Gastroesophageal sphincter (tissue), 4 donors: Measurements from ENCODE around the gene ZBTB17. TPM values are rescaled to one million over a fixed set of nuclear protein-coding genes. Genes with fewer than 3 reads are reported as not detected.

Experiments used
- ATAC-seq: fragments of 150-250 bp; one replicate; pipeline ENCODE4 v1.9.1; 2016; ENCODE audit warnings: mild to moderate bottlenecking, moderate library complexity
- H3K27ac ChIP-seq, 4 donors: fragments of 200-600 bp; sonication (generic) in 3 of 4; 1 replicate in 3 of 4; 2 replicates in 1 of 4; pipeline ENCODE4 v1.5.1; 2016 to 2019
- H3K27me3 ChIP-seq: fragments of 200-600 bp; sonication (generic); one replicate; pipeline ENCODE4 v1.5.1; 2019
- H3K36me3 ChIP-seq, 2 donors: fragments of 200-600 bp; sonication (generic); one replicate each; pipeline ENCODE4 v1.5.1; 2019; ENCODE audit warnings: control low read depth in 1 of 2
- H3K4me1 ChIP-seq, 3 donors: fragments of 200-600 bp; sonication (generic); 1 replicate in 2 of 3; 2 replicates in 1 of 3; pipeline ENCODE4 v1.5.1; 2016 to 2019; ENCODE audit warnings: control low read depth in 2 of 3
- H3K4me3 ChIP-seq, 2 donors: fragments of 200-600 bp; sonication (generic); one replicate each; pipeline ENCODE4 v1.5.1; 2019; ENCODE audit warnings: mild to moderate bottlenecking in 1 of 2, moderate library complexity in 1 of 2
- H3K9me3 ChIP-seq, 3 donors: fragments of 200-600 bp; sonication (generic); one replicate each; pipeline ENCODE4 v1.5.1; 2017 to 2019; ENCODE audit warnings: control low read depth in 2 of 3
- EP300 ChIP-seq: sonication (generic); formaldehyde crosslinking; IDR thresholded peaks from one replicate; pipeline ENCODE4 v1.6.1; 2017; ENCODE audit warnings: antibody characterized with exemption, mild to moderate bottlenecking
- POLR2A ChIP-seq, 2 donors: fragments of 450-650 bp; IDR thresholded peaks; one replicate each; pipeline ENCODE4 v1.6.1; 2017; ENCODE audit warnings: antibody characterized with exemption in 2 of 2, mild to moderate bottlenecking in 2 of 2, moderate library complexity in 1 of 2
- POLR2AphosphoS5 ChIP-seq: sonication (generic); formaldehyde crosslinking; IDR thresholded peaks from one replicate; pipeline ENCODE4 v1.6.1; 2017; ENCODE audit warnings: antibody characterized with exemption
- WGBS, 2 donors: methylation state at CpG; one replicate each; pipeline ENCODE4 v1.1.5; 2018; ENCODE audit warnings: low coverage in 1 of 2; 5-methylcytosine and 5-hydroxymethylcytosine counted together
- total RNA-seq, 4 donors: library from RNA; depleted of rRNA; stranded (reverse); fragments of >200 nt; gene quantifications; one replicate each; pipeline ENCODE4 v1.1.0, GENCODE V29; 2016
- TF ChIP-seq, protein P1 (sequence below), 4 experiments: fragments of 200-600 bp in 2 of 4; fragments of 450-650 bp in 2 of 4; sonication (generic) in 1 of 4; IDR thresholded peaks; one replicate each; pipeline ENCODE4 v1.5.1; 2017 to 2019; ENCODE audit warnings: antibody characterized with exemption in 4 of 4, mild to moderate bottlenecking in 2 of 4, moderate library complexity in 2 of 4

Gene ZBTB17
- total RNA-seq, 4 donors from 2014 or later, result 24.0 to 65.7 (median 29.0) TPM

DNA sequence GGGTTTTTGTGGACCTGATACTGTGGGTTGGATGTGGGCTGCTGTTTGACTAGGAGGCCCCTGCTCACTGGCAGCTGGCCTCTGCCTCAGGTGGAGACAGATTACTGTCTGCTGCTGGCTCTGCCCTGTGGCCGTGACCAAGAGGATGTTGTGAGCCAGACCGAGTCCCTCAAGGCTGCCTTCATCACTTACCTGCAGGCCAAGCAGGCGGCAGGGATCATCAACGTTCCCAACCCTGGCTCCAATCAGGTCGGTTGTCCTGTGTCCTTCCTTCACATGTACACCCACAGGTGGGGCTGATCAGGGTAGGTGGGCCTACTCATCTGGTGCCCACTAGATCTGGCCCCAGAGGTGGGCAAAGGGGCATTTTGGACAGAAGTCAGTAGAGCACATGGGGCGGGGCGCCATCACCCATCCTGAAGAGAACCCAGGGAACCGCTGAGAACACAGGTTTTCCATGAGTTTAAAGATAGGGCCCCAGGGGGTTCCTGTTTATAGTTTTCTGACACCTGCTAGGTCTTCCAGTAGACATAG, 37.2 kb downstream of the ZBTB17 start:
- Histone ChIP-seq H3K9me3 (no peaks in the 10 kb centered on the region), H3K4me1 (peaks cover 0 to 30% (median 11%) of the 10 kb centered on the region in 3 donors), H3K27ac (peak overlapping the region in 3 of 4 donors; percentile 58 to 72 (median 61)), H3K4me3 (no peak overlapping the region), H3K27me3 (no peaks in the 10 kb centered on the region), H3K36me3 (peaks cover 0 to 100% of the 10 kb centered on the region in 2 donors)
- 100% methylated on average over 1 to 3 of the region's 8 CpGs for WGBS, 2 donors
- TF ChIP-seq POLR2A (IDR thresholded peaks at IDR 0.05) (no peak), EP300 (no peak), POLR2AphosphoS5 (no peak)
- TF ChIP-seq, protein P1, sequence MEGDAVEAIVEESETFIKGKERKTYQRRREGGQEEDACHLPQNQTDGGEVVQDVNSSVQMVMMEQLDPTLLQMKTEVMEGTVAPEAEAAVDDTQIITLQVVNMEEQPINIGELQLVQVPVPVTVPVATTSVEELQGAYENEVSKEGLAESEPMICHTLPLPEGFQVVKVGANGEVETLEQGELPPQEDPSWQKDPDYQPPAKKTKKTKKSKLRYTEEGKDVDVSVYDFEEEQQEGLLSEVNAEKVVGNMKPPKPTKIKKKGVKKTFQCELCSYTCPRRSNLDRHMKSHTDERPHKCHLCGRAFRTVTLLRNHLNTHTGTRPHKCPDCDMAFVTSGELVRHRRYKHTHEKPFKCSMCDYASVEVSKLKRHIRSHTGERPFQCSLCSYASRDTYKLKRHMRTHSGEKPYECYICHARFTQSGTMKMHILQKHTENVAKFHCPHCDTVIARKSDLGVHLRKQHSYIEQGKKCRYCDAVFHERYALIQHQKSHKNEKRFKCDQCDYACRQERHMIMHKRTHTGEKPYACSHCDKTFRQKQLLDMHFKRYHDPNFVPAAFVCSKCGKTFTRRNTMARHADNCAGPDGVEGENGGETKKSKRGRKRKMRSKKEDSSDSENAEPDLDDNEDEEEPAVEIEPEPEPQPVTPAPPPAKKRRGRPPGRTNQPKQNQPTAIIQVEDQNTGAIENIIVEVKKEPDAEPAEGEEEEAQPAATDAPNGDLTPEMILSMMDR (IDR thresholded peaks at IDR 0.05), result no peak
- ATAC-seq, result no peak

DNA sequence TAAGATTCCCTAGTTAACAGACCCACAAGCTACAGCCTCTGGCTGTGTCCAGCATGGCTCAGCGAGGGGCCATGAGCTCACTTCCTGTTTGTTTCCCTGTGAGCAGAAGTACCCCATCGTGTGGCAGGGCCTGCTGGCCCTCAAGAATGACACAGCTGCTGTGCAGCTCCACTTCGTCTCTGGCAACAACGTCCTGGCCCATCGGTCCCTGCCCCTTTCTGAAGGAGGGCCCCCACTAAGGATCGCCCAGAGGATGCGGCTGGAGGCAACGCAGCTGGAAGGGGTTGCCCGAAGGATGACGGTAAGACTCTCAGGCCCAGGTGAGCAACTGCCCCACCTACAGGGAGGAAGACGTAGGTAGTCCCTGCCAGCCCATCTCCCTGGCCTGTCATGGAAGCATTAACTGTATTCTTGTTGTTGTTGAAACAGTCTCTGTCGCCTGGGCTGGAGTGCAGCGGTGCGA, 38.2 kb downstream of the ZBTB17 start:
- no peak for ATAC-seq
- WGBS, 2 donors, result no CpG with 5 or more reads among the region's 14 CpGs
- H3K4me3 ChIP-seq, result no peak overlapping the region
- H3K36me3 ChIP-seq, result peaks cover 0 to 100% of the 10 kb centered on the region in 2 donors
- H3K4me1 ChIP-seq, result peaks cover 0 to 30% (median 11%) of the 10 kb centered on the region in 3 donors
- H3K27me3 ChIP-seq, result no peaks in the 10 kb centered on the region
- no peaks in the 10 kb centered on the region for H3K9me3 ChIP-seq
- peak overlapping the region in 3 of 4 donors; percentile 27 to 72 (median 31) for H3K27ac ChIP-seq
- TF ChIP-seq POLR2AphosphoS5 (peak; percentile 2), EP300 (no peak), POLR2A (IDR thresholded peaks at IDR 0.05) (no peak)
- TF ChIP-seq, protein P1 (IDR thresholded peaks at IDR 0.05), result no peak

DNA sequence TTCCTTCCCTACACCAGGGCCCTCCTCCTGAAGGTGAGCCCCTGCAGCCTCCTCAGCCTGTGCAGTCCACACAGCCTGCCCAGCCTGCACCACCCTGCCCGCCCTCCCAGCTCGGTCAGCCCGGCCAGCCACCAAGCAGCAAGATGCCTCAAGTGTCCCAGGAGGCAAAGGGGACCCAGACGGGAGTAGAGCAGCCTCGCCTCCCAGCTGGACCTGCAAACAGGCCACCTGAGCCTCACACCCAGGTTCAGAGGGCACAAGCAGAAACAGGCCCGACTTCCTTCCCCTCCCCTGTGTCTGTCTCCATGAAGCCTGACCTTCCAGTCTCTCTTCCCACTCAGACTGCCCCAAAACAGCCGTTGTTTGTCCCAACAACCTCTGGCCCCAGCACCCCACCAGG, 38.8 kb downstream of the ZBTB17 start:
- 93% methylated on average over 3 of the region's 7 CpGs; no CpG with 5 or more reads in 1 of the 2 donors for WGBS, 2 donors
- peaks cover 0 to 30% (median 11%) of the 10 kb centered on the region in 3 donors for H3K4me1 ChIP-seq
- H3K9me3 ChIP-seq, result no peaks in the 10 kb centered on the region
- H3K36me3 ChIP-seq, result peaks cover 0 to 100% of the 10 kb centered on the region in 2 donors
- no peak overlapping the region for H3K4me3 ChIP-seq
- peak overlapping the region in 3 of 4 donors; percentile 27 to 72 (median 31) for H3K27ac ChIP-seq
- no peaks in the 10 kb centered on the region for H3K27me3 ChIP-seq
- TF ChIP-seq, protein P1 (IDR thresholded peaks at IDR 0.05), result no peak
- no peak for ATAC-seq

DNA sequence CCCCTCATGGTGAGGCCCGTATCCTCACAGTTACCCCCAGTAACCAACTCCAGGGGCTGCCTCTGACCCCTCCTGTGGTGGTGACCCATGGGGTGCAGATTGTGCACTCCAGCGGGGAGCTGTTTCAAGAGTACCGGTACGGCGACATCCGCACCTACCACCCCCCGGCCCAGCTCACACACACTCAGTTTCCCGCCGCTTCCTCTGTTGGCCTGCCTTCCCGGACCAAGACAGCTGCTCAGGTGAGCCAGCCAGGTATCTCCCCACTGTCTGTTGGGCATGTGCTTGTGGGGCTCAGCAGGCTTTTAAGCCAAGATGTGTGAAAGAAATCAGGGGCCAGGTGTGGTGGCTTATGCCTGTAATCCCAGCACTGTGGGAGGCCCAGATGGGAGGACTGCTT, 39.9 kb downstream of the ZBTB17 start:
- H3K9me3 ChIP-seq, result no peaks in the 10 kb centered on the region
- no peak overlapping the region for H3K4me3 ChIP-seq
- no peak overlapping the region for H3K27ac ChIP-seq
- H3K27me3 ChIP-seq, result no peaks in the 10 kb centered on the region
- TF ChIP-seq, protein P1 (IDR thresholded peaks at IDR 0.05), result no peak
- TF ChIP-seq POLR2A (IDR thresholded peaks at IDR 0.05), result no peak
- TF ChIP-seq EP300, result no peak
- no peak for TF ChIP-seq POLR2AphosphoS5
- ATAC-seq, result no peak
- H3K36me3 ChIP-seq, result peaks cover 0 to 100% of the 10 kb centered on the region in 2 donors
- H3K4me1 ChIP-seq, result peaks cover 0 to 30% (median 11%) of the 10 kb centered on the region in 3 donors
- no CpG with 5 or more reads among the region's 10 CpGs for WGBS, 2 donors
